Endothelial cell of umbilical vein (primary cell): ENCODE data around the gene CSRP2.

Experiments
- CTCF ChIP-seq, 2 donors: IDR thresholded peaks; 1 replicate in 1 of 2; 2 replicates in 1 of 2; pipeline ENCODE4 v1.5.1; 2011; ENCODE audit warnings: low read length in 2 of 2, mild to moderate bottlenecking in 2 of 2, moderate library complexity in 2 of 2, control low read depth in 1 of 2, inconsistent platforms in 1 of 2, low read depth in 1 of 2; ENCODE audit not compliant: insufficient read depth in 1 of 2; ENCODE audit errors: extremely low read depth in 1 of 2
- FOS ChIP-seq: IDR thresholded peaks from 2 replicates; pipeline ENCODE4 v1.6.1; 2011; ENCODE audit warnings: mild to moderate bottlenecking, low read length, moderate library complexity, borderline replicate concordance; ENCODE audit not compliant: insufficient read depth

- TF ChIP-seq CTCF (IDR thresholded peaks at IDR 0.05; ENCODE audit: extremely low read depth in 1 of 2, insufficient read depth in 1 of 2, low read depth in 1 of 2, low read length in 2 of 2) (no peak), FOS (no peak)
These were observed 4.3 kb upstream of the CSRP2 start for GRCh38 chr12:76883151-76883550.
